Measurements from ENCODE around the gene IKZF3. TPM values are rescaled to one million over a fixed set of nuclear protein-coding genes. Genes with fewer than 3 reads are reported as not detected.

Gene IKZF3
- total and polyA plus RNA-seq, 4 donors: 1.0 to 3.9 (median 2.6) TPM

DNA sequence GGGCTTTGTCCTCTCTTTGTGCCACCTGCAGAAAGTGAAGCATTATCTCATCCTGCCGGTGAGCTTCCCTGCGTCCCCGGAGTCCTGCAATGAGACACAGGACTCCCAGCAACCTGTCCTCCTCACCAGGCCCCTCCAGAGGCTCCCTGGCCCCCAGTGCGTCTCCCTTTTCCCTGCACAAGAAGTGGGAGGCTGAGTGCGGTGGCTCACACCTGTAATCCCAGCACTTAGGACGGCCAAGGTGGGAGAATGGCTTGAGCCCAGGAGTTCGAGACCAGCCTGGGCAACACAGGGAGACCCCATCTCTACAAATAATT, 118.0 kb downstream of the IKZF3 start:
- Histone ChIP-seq H3K9me3 (ENCODE audit: control insufficient read depth in 4 of 4, insufficient read depth in 3 of 4, low read length in 3 of 4) (no peaks in the 10 kb centered on the region), H3K4me3 (no peak overlapping the region), H3K27me3 (ENCODE audit: control insufficient read depth in 3 of 3, insufficient read depth in 3 of 3, low read length in 2 of 3) (peaks cover 0 to 1% (median 0%) of the 10 kb centered on the region in 3 donors), H3K4me1 (ENCODE audit: control insufficient read depth in 5 of 5, insufficient read depth in 5 of 5, low read length in 5 of 5) (peaks cover 0 to 3% (median under 1%) of the 10 kb centered on the region in 5 donors), H3K9ac (ENCODE audit: insufficient read depth in 1 of 2, low read length in 2 of 2) (no peak overlapping the region), H3K36me3 (ENCODE audit: control insufficient read depth in 4 of 4, insufficient read depth in 4 of 4, low read length in 4 of 4) (peaks cover 0 to 9% (median 0%) of the 10 kb centered on the region in 4 donors), H3K27ac (ENCODE audit: low read depth in 1 of 2, low read length in 1 of 2) (no peak overlapping the region)
- DNase-seq: no peak
- no peak for ATAC-seq (ENCODE audit: insufficient read depth, low FRiP score)
- TF ChIP-seq, protein P1, sequence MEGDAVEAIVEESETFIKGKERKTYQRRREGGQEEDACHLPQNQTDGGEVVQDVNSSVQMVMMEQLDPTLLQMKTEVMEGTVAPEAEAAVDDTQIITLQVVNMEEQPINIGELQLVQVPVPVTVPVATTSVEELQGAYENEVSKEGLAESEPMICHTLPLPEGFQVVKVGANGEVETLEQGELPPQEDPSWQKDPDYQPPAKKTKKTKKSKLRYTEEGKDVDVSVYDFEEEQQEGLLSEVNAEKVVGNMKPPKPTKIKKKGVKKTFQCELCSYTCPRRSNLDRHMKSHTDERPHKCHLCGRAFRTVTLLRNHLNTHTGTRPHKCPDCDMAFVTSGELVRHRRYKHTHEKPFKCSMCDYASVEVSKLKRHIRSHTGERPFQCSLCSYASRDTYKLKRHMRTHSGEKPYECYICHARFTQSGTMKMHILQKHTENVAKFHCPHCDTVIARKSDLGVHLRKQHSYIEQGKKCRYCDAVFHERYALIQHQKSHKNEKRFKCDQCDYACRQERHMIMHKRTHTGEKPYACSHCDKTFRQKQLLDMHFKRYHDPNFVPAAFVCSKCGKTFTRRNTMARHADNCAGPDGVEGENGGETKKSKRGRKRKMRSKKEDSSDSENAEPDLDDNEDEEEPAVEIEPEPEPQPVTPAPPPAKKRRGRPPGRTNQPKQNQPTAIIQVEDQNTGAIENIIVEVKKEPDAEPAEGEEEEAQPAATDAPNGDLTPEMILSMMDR (IDR thresholded peaks at IDR 0.05; ENCODE audit: control extremely low read depth, extremely low read depth): no peak
- WGBS, 2 donors: 97 to 98% methylated on average over 7 of the region's 7 CpGs

DNA sequence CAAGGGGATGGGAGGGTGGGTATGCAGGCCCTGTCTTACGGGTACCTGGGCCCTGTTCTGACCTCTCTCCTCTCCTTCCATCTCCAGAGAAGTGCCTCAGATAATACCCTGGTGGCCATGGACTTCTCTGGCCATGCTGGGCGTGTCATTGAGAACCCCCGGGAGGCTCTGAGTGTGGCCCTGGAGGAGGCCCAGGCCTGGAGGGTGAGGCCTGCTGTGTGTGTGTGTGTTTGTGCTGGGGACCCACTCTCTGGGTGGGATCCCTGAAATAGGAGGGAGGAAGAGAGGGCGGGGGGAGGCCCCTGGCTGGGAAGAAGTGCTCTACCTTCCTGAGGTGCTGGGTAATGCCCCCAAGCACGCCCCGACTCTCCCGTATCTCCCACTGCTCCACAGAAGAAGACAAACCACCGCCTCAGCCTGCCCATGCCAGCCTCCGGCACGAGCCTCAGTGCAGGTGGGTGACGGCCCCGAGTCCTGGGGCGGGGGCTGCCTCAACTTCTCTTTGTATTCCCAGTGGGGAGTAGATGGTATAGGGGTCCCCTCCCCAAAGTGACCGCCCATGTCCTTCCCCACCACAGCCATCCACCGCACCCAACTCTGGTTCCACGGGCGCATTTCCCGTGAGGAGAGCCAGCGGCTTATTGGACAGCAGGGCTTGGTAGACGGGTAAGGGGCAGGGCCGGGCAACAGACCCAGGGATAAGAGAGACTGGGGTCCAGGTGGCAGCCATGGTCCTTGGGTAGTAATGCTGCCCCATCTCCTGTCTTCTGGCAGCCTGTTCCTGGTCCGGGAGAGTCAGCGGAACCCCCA, 118.6 kb downstream of the IKZF3 start:
- TF ChIP-seq, protein P1 (IDR thresholded peaks at IDR 0.05; ENCODE audit: control extremely low read depth, extremely low read depth): no peak
- H3K36me3 ChIP-seq (ENCODE audit: control insufficient read depth in 4 of 4, insufficient read depth in 4 of 4, low read length in 4 of 4): peaks cover 0 to 9% (median 0%) of the 10 kb centered on the region in 4 donors
- H3K9me3 ChIP-seq (ENCODE audit: control insufficient read depth in 4 of 4, insufficient read depth in 3 of 4, low read length in 3 of 4): no peaks in the 10 kb centered on the region
- 95% methylated on average over 23 of the region's 23 CpGs for WGBS, 2 donors
- ATAC-seq (ENCODE audit: insufficient read depth, low FRiP score) (no peak), DNase-seq (no peak)
- peaks cover 0 to 4% (median 2%) of the 10 kb centered on the region in 3 donors for H3K27me3 ChIP-seq (ENCODE audit: control insufficient read depth in 3 of 3, insufficient read depth in 3 of 3, low read length in 2 of 3)
- H3K4me1 ChIP-seq (ENCODE audit: control insufficient read depth in 5 of 5, insufficient read depth in 5 of 5, low read length in 5 of 5): peaks cover 0 to 6% (median 6%) of the 10 kb centered on the region in 5 donors
- no peak overlapping the region for H3K9ac ChIP-seq (ENCODE audit: insufficient read depth in 1 of 2, low read length in 2 of 2)
- H3K4me3 ChIP-seq: no peak overlapping the region
- no peak overlapping the region for H3K27ac ChIP-seq (ENCODE audit: low read depth in 1 of 2, low read length in 1 of 2)

DNA sequence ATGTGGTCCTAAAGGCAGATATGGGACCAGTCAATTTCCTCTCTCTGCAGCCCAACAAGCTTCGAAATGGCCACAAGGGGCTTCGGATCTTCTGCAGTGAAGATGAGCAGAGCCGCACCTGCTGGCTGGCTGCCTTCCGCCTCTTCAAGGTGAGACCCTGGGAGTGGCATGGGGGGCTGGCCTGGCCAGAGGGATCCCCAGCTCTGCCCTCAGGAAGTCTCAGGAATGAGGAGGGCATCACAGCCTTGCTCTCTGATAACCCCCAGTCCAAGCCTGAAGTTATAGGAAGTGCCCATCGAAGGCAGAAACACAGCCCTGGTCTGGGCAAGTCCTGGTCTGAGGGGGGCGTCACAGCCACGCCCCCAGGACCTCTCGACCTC, 119.3 kb downstream of the IKZF3 start:
- ATAC-seq (ENCODE audit: insufficient read depth, low FRiP score) (no peak), DNase-seq (no peak)
- Histone ChIP-seq H3K27me3 (ENCODE audit: control insufficient read depth in 3 of 3, insufficient read depth in 3 of 3, low read length in 2 of 3) (peaks cover 0 to 8% (median 5%) of the 10 kb centered on the region in 3 donors), H3K4me3 (no peak overlapping the region), H3K9me3 (ENCODE audit: control insufficient read depth in 4 of 4, insufficient read depth in 3 of 4, low read length in 3 of 4) (no peaks in the 10 kb centered on the region), H3K27ac (ENCODE audit: low read depth in 1 of 2, low read length in 1 of 2) (no peak overlapping the region), H3K9ac (ENCODE audit: insufficient read depth in 1 of 2, low read length in 2 of 2) (no peak overlapping the region), H3K36me3 (ENCODE audit: control insufficient read depth in 4 of 4, insufficient read depth in 4 of 4, low read length in 4 of 4) (peaks cover 0 to 9% (median 0%) of the 10 kb centered on the region in 4 donors), H3K4me1 (ENCODE audit: control insufficient read depth in 5 of 5, insufficient read depth in 5 of 5, low read length in 5 of 5) (peaks cover 0 to 13% (median 9%) of the 10 kb centered on the region in 5 donors)
- TF ChIP-seq, protein P1 (IDR thresholded peaks at IDR 0.05; ENCODE audit: control extremely low read depth, extremely low read depth): no peak
- 85% methylated on average over 8 of the region's 8 CpGs for WGBS, 2 donors
